Karpas-422 (cell line): ENCODE data around the gene C1R. TPM values are rescaled to one million over a fixed set of nuclear protein-coding genes. Genes with fewer than 3 reads are reported as not detected.
"Not testable (repeated sequence)": the region's sequence is repeated elsewhere in the genome, so short reads cannot be mapped to it uniquely, and the experiment has no call there.

Experiments used
- DNase-seq: peaks from one replicate; pipeline ENCODE4 v3.0.0-alpha.2; 2015
- H2AFZ ChIP-seq: fragments of 200-600 bp; sonication (generic); 2 replicates; pipeline ENCODE4 v1.6.1; 2014; ENCODE audit warnings: antibody characterized with exemption, low read length, mixed read lengths
- H3K27ac ChIP-seq: fragments of 200-600 bp; sonication (generic); 2 replicates; pipeline ENCODE4 v1.5.1; 2014; ENCODE audit warnings: mild to moderate bottlenecking, low read length, moderate library complexity
- H3K27me3 ChIP-seq: fragments of 200-600 bp; sonication (generic); 2 replicates; pipeline ENCODE4 v1.6.1; 2014; ENCODE audit warnings: low read length, mixed read lengths
- H3K36me3 ChIP-seq: fragments of 200-600 bp; sonication (generic); 2 replicates; pipeline ENCODE4 v1.6.1; 2014; ENCODE audit warnings: low read length, mixed read lengths; ENCODE audit not compliant: insufficient read depth
- H3K4me1 ChIP-seq: fragments of 200-600 bp; sonication (generic); 2 replicates; pipeline ENCODE4 v1.6.1; 2014; ENCODE audit warnings: mild to moderate bottlenecking, low read length, mixed read lengths
- H3K4me2 ChIP-seq: fragments of 200-600 bp; sonication (generic); 2 replicates; pipeline ENCODE4 v1.6.1; 2014; ENCODE audit warnings: low read length, low read depth, mild to moderate bottlenecking; ENCODE audit not compliant: poor library complexity, severe bottlenecking
- H3K4me3 ChIP-seq: fragments of 200-600 bp; sonication (generic); 2 replicates; pipeline ENCODE4 v1.5.1; 2014; ENCODE audit warnings: mild to moderate bottlenecking, antibody characterized with exemption, low read length, mixed read lengths
- H3K79me2 ChIP-seq: fragments of 200-600 bp; sonication (generic); 2 replicates; pipeline ENCODE4 v1.6.1; 2014; ENCODE audit warnings: mild to moderate bottlenecking, low read length, mixed read lengths
- H3K9ac ChIP-seq: fragments of 200-600 bp; sonication (generic); 2 replicates; pipeline ENCODE4 v1.6.0; 2014; ENCODE audit warnings: low read length
- H3K9me2 ChIP-seq: fragments of 200-600 bp; sonication (generic), shearing (Covaris generic); replicated peaks from 2 replicates; pipeline ENCODE4 v1.6.0; 2014; ENCODE audit warnings: mild to moderate bottlenecking, low read length, moderate library complexity; ENCODE audit not compliant: insufficient read depth
- H3K9me3 ChIP-seq: fragments of 300-700, 200-600 bp; sonication (generic); 2 replicates; pipeline ENCODE4 v1.6.1; 2014; ENCODE audit warnings: low read length, mixed read lengths
- H4K20me1 ChIP-seq: fragments of 200-600 bp; sonication (generic); 2 replicates; pipeline ENCODE4 v1.6.1; 2014; ENCODE audit warnings: mild to moderate bottlenecking, antibody characterized with exemption, low read length, low read depth; ENCODE audit not compliant: insufficient read depth
- total RNA-seq: library from RNA; depleted of rRNA; stranded (reverse); fragments of >200 nt; shearing (Covaris generic); gene quantifications from 2 replicates; pipeline ENCODE4 v1.2.3, GENCODE V29; 2014; ENCODE audit warnings: low replicate concordance

C1R gene
- total RNA-seq, 1 experiment from 2014 or later: 2.8 TPM

- H3K36me3 ChIP-seq: peaks cover 13% of the 10 kb centered on the region; the same call in 1 of the 2 replicates
- 0 out of 2 replicates have a peak overlapping the region, but pooled peaks have one; percentile 21 for H2AFZ ChIP-seq
- peaks cover 60% of the 10 kb centered on the region for H3K4me1 ChIP-seq
- no peak for DNase-seq
- H3K9me3 ChIP-seq: peaks cover 4% of the 10 kb centered on the region; the same call in 1 of the 2 replicates
- H3K9me2 ChIP-seq: no peaks in the 10 kb centered on the region
- H4K20me1 ChIP-seq: no peaks in the 10 kb centered on the region
- H3K9ac ChIP-seq: peak overlapping the region; percentile 96
- H3K27me3 ChIP-seq: no peaks in the 10 kb centered on the region
- H3K4me2 ChIP-seq: peak overlapping the region; percentile 84
- peak overlapping the region; percentile 84 for H3K4me3 ChIP-seq
- peak overlapping the region; percentile 94 for H3K27ac ChIP-seq
- H3K79me2 ChIP-seq: peaks cover 39% of the 10 kb centered on the region
Observed at GRCh38 chr12:7107636-7108002, 15.4 kb upstream of the C1R start.

GRCh38 chr12:7107181-7107580 is 14.9 kb upstream of the C1R start:
- Histone ChIP-seq H3K4me1 (peaks cover 62% of the 10 kb centered on the region), H3K79me2 (peaks cover 39% of the 10 kb centered on the region), H3K4me3 (peak overlapping the region; percentile 84; the same call in 1 of the 2 replicates), H3K4me2 (peak overlapping the region; percentile 84), H3K36me3 (peaks cover 13% of the 10 kb centered on the region; the same call in 1 of the 2 replicates), H3K27ac (peak overlapping the region; percentile 94)
- H3K27me3 ChIP-seq, H4K20me1 ChIP-seq, H2AFZ ChIP-seq, H3K9me3 ChIP-seq, H3K9me2 ChIP-seq, H3K9ac ChIP-seq, DNase-seq: not testable (repeated sequence)

GRCh38 chr12:7106082-7106481 is 13.8 kb upstream of the C1R start:
- Histone ChIP-seq H3K27ac (peak overlapping the region; percentile 94), H3K79me2 (peaks cover 39% of the 10 kb centered on the region), H3K9ac (no peak overlapping the region), H2AFZ (no peak overlapping the region), H3K27me3 (no peaks in the 10 kb centered on the region), H3K4me3 (no peak overlapping the region), H3K4me2 (no peak overlapping the region), H4K20me1 (no peaks in the 10 kb centered on the region), H3K4me1 (peaks cover 71% of the 10 kb centered on the region), H3K9me2 (no peaks in the 10 kb centered on the region), H3K36me3 (peaks cover 13% of the 10 kb centered on the region; the same call in 1 of the 2 replicates), H3K9me3 (peaks cover 4% of the 10 kb centered on the region; the same call in 1 of the 2 replicates)
- no peak for DNase-seq

GRCh38 chr12:7103837-7104584 is 11.8 kb upstream of the C1R start:
- H4K20me1 ChIP-seq: no peaks in the 10 kb centered on the region
- H3K4me1 ChIP-seq: peaks cover 78% of the 10 kb centered on the region

GRCh38 chr12:7102582-7102981 is 10.3 kb upstream of the C1R start:
- H3K36me3 ChIP-seq: peaks cover 22% of the 10 kb centered on the region
- no peaks in the 10 kb centered on the region for H4K20me1 ChIP-seq
- no peak overlapping the region for H2AFZ ChIP-seq
- peaks cover 78% of the 10 kb centered on the region for H3K4me1 ChIP-seq
- peaks cover 4% of the 10 kb centered on the region; the same call in 1 of the 2 replicates for H3K9me3 ChIP-seq
- no peak overlapping the region for H3K4me3 ChIP-seq
- no peak overlapping the region for H3K4me2 ChIP-seq
- peaks cover 35% of the 10 kb centered on the region for H3K79me2 ChIP-seq
- DNase-seq: no peak
- no peaks in the 10 kb centered on the region for H3K9me2 ChIP-seq
- no peaks in the 10 kb centered on the region for H3K27me3 ChIP-seq
- peak overlapping the region; percentile 95 for H3K27ac ChIP-seq
- H3K9ac ChIP-seq: no peak overlapping the region

More at GRCh38 chr12:7103837-7104584, 11.8 kb upstream of the C1R start:
- no peaks in the 10 kb centered on the region for H3K9me2 ChIP-seq
- H3K9me3 ChIP-seq: peaks cover 4% of the 10 kb centered on the region; the same call in 1 of the 2 replicates
- no peak overlapping the region for H3K4me2 ChIP-seq
- H3K79me2 ChIP-seq: peaks cover 39% of the 10 kb centered on the region
- peaks cover 15% of the 10 kb centered on the region; the same call in 1 of the 2 replicates for H3K36me3 ChIP-seq
- no peak overlapping the region for H3K4me3 ChIP-seq
- 0 out of 2 replicates have a peak overlapping the region, but pooled peaks have one; percentile 4 for H3K9ac ChIP-seq
- no peak for DNase-seq
- H2AFZ ChIP-seq: no peak overlapping the region
- peak overlapping the region; percentile 95 for H3K27ac ChIP-seq
- no peaks in the 10 kb centered on the region for H3K27me3 ChIP-seq

GRCh38 chr12:7101694-7102131 is 9.5 kb upstream of the C1R start:
- Histone ChIP-seq H3K79me2 (peaks cover 28% of the 10 kb centered on the region), H3K36me3 (peaks cover 19% of the 10 kb centered on the region), H3K27me3 (no peaks in the 10 kb centered on the region), H3K9me2 (no peaks in the 10 kb centered on the region), H3K4me1 (peaks cover 82% of the 10 kb centered on the region), H3K9ac (no peak overlapping the region), H3K9me3 (peaks cover 4% of the 10 kb centered on the region; the same call in 1 of the 2 replicates), H3K4me2 (peak overlapping the region; percentile 4), H4K20me1 (no peaks in the 10 kb centered on the region), H2AFZ (no peak overlapping the region), H3K4me3 (no peak overlapping the region), H3K27ac (peak overlapping the region; percentile 95)
- DNase-seq: no peak

GRCh38 chr12:7101047-7101693 is 8.9 kb upstream of the C1R start:
- H2AFZ ChIP-seq: no peak overlapping the region
- no peaks in the 10 kb centered on the region for H4K20me1 ChIP-seq
- H3K36me3 ChIP-seq: peaks cover 13% of the 10 kb centered on the region
- H3K9me3 ChIP-seq: peaks cover 3% of the 10 kb centered on the region; the same call in 1 of the 2 replicates
- no peaks in the 10 kb centered on the region for H3K9me2 ChIP-seq
- no peak overlapping the region for H3K4me3 ChIP-seq
- H3K79me2 ChIP-seq: peaks cover 23% of the 10 kb centered on the region
- peak; percentile 38 for DNase-seq
- peak overlapping the region; percentile 69 for H3K4me2 ChIP-seq
- peak overlapping the region; percentile 95 for H3K27ac ChIP-seq
- H3K27me3 ChIP-seq: no peaks in the 10 kb centered on the region
- H3K9ac ChIP-seq: no peak overlapping the region
- peaks cover 86% of the 10 kb centered on the region for H3K4me1 ChIP-seq

- peak overlapping the region; percentile 65; the same call in 1 of the 2 replicates for H3K9ac ChIP-seq
- H3K9me2 ChIP-seq: no peaks in the 10 kb centered on the region
- H3K9me3 ChIP-seq: no peaks in the 10 kb centered on the region
- DNase-seq: peak; percentile 89
- peaks cover 9% of the 10 kb centered on the region for H3K36me3 ChIP-seq
- H3K79me2 ChIP-seq: peaks cover 14% of the 10 kb centered on the region; the same call in 1 of the 2 replicates
- H3K27me3 ChIP-seq: no peaks in the 10 kb centered on the region
- peaks cover 88% of the 10 kb centered on the region for H3K4me1 ChIP-seq
- peak overlapping the region; percentile 49; the same call in 1 of the 2 replicates for H3K4me3 ChIP-seq
- no peak overlapping the region for H2AFZ ChIP-seq
- H3K27ac ChIP-seq: peak overlapping the region; percentile 95
- H3K4me2 ChIP-seq: peak overlapping the region; percentile 69
- no peaks in the 10 kb centered on the region for H4K20me1 ChIP-seq
Observed at GRCh38 chr12:7100239-7100638, 8.0 kb upstream of the C1R start.
